GM18868 (cell line): ENCODE results near the gene STUM.
"Not testable (repeated sequence)": the region's sequence is repeated elsewhere in the genome, so short reads cannot be mapped to it uniquely, and the experiment has no call there.

Experiments used
- ATAC-seq: cut with Tn5 transposase; IDR thresholded peaks from one replicate; pipeline ENCODE4 v1.9.1; 2021; ENCODE audit warnings: mild to moderate bottlenecking, moderate library complexity; ENCODE audit not compliant: unreplicated experiment

Gene STUM

GRCh38 chr1:226579781-226580323, 31.3 kb downstream of the STUM start:
- ATAC-seq: no peak

- ATAC-seq: no peak
Observed at GRCh38 chr1:226580625-226581270, 32.2 kb downstream of the STUM start.

GRCh38 chr1:226581650-226582330, 33.2 kb downstream of the STUM start:
- no peak for ATAC-seq

- no peak for ATAC-seq
Observed at GRCh38 chr1:226582966-226583365, 34.4 kb downstream of the STUM start.

- no peak for ATAC-seq
Observed at GRCh38 chr1:226584164-226584563, 35.6 kb downstream of the STUM start.

- ATAC-seq: no peak
Observed at GRCh38 chr1:226586116-226586515, 37.6 kb downstream of the STUM start.

GRCh38 chr1:226586650-226587422, 38.3 kb downstream of the STUM start:
- ATAC-seq: no peak

GRCh38 chr1:226588484-226588883, 39.9 kb downstream of the STUM start:
- ATAC-seq: no peak

GRCh38 chr1:226589008-226589733, 40.6 kb downstream of the STUM start:
- no peak for ATAC-seq

- ATAC-seq: no peak
Observed at GRCh38 chr1:226590614-226591013, 42.0 kb downstream of the STUM start.

GRCh38 chr1:226593541-226593940, 45.0 kb downstream of the STUM start:
- ATAC-seq: no peak

GRCh38 chr1:226596531-226597165, 48.1 kb downstream of the STUM start:
- ATAC-seq: no peak

GRCh38 chr1:226597616-226598454, 49.3 kb downstream of the STUM start:
- no peak for ATAC-seq

- ATAC-seq: no peak
Observed at GRCh38 chr1:226598455-226598849, 49.9 kb downstream of the STUM start.

- ATAC-seq: not testable (repeated sequence)
Observed at GRCh38 chr1:226598955-226599354, 50.4 kb downstream of the STUM start.

- no peak for ATAC-seq
Observed at GRCh38 chr1:226599636-226600238, 51.2 kb downstream of the STUM start.

GRCh38 chr1:226600254-226600653, 51.7 kb downstream of the STUM start:
- ATAC-seq: no peak

- ATAC-seq: no peak
Observed at GRCh38 chr1:226601456-226601855, 52.9 kb downstream of the STUM start.
